Gastrocnemius medialis (tissue), 4 donors: ENCODE results near the gene KRT73.

Experiments
- CTCF ChIP-seq, 5 experiments: fragments of 450-650 bp in 3 of 5; fragments of 200-600 bp in 2 of 5; sonication (generic) in 2 of 5; IDR thresholded peaks in 4 of 5; conservative IDR thresholded peaks in 1 of 5; 1 replicate in 4 of 5; 2 replicates in 1 of 5; pipeline ENCODE4 v1.5.1; 2016 to 2019; ENCODE audit warnings: antibody characterized with exemption in 5 of 5, mild to moderate bottlenecking in 3 of 5, moderate library complexity in 3 of 5
- POLR2A ChIP-seq, 2 donors: fragments of 450-650 bp; IDR thresholded peaks; one replicate each; pipeline ENCODE4 v1.6.1; 2017; ENCODE audit warnings: antibody characterized with exemption in 2 of 2, mild to moderate bottlenecking in 2 of 2, moderate library complexity in 2 of 2

GRCh38 chr12:52559979-52560378 lies 58.4 kb downstream of the KRT73 start:
- no peak for TF ChIP-seq CTCF (IDR thresholded peaks at IDR 0.05 in 4 of 5, conservative IDR thresholded peaks at IDR 0.05 in 1 of 5)
- TF ChIP-seq POLR2A (IDR thresholded peaks at IDR 0.05), result no peak
